HuH-7 (cell line): ENCODE results near the gene TBCD.

Experiments used
- DNase-seq: peaks from one replicate; pipeline ENCODE4 v3.0.0; 2011; ENCODE audit warnings: low spot score

Gene TBCD

GRCh38 chr17:82926081-82926480 lies 174.2 kb downstream of the TBCD start:
- DNase-seq = no peak

GRCh38 chr17:82926716-82927115 lies 174.9 kb downstream of the TBCD start:
- no peak for DNase-seq

GRCh38 chr17:82927311-82927660 lies 175.4 kb downstream of the TBCD start:
- no peak for DNase-seq

- no peak for DNase-seq
Measured at GRCh38 chr17:82927661-82928601, 176.1 kb downstream of the TBCD start.

GRCh38 chr17:82929011-82929622 lies 177.3 kb downstream of the TBCD start:
- DNase-seq = no peak

- no peak for DNase-seq
Measured at GRCh38 chr17:82929676-82930042, 177.8 kb downstream of the TBCD start.

GRCh38 chr17:82930043-82930923 lies 178.4 kb downstream of the TBCD start:
- no peak for DNase-seq

- no peak for DNase-seq
Measured at GRCh38 chr17:82930924-82931698, 179.2 kb downstream of the TBCD start.

GRCh38 chr17:82931699-82932517 lies 180.0 kb downstream of the TBCD start:
- no peak for DNase-seq

- DNase-seq = no peak
Measured at GRCh38 chr17:82932518-82933310, 180.8 kb downstream of the TBCD start.

- no peak for DNase-seq
Measured at GRCh38 chr17:82933911-82934310, 182.0 kb downstream of the TBCD start.

GRCh38 chr17:82935966-82936767 lies 184.3 kb downstream of the TBCD start:
- DNase-seq = no peak

- no peak for DNase-seq
Measured at GRCh38 chr17:82936768-82937171, 184.9 kb downstream of the TBCD start.

GRCh38 chr17:82937411-82938371 lies 185.8 kb downstream of the TBCD start:
- DNase-seq = no peak

- DNase-seq = no peak
Measured at GRCh38 chr17:82938486-82938872, 186.6 kb downstream of the TBCD start.

GRCh38 chr17:82938873-82939620 lies 187.2 kb downstream of the TBCD start:
- no peak for DNase-seq

- no peak for DNase-seq
Measured at GRCh38 chr17:82939621-82940135, 187.8 kb downstream of the TBCD start.
